OCI-LY1 (cell line): ENCODE measurements around the gene CDK11A.

Source experiments
- CTCF ChIP-seq: fragments of 200-600 bp; sonication (generic), shearing (Covaris generic); IDR thresholded peaks from 2 replicates; pipeline ENCODE4 v1.5.1; 2017; ENCODE audit warnings: mild to moderate bottlenecking, antibody characterized with exemption, low read length, moderate library complexity, mixed read lengths
- EZH2 ChIP-seq: fragments of 200-600 bp; sonication (generic), shearing (Covaris generic); IDR thresholded peaks from 2 replicates; pipeline ENCODE4 v1.8.0; 2017; ENCODE audit warnings: borderline replicate concordance, mixed run types, mild to moderate bottlenecking, antibody characterized with exemption, low read length, moderate library complexity, mixed read lengths

DNA sequence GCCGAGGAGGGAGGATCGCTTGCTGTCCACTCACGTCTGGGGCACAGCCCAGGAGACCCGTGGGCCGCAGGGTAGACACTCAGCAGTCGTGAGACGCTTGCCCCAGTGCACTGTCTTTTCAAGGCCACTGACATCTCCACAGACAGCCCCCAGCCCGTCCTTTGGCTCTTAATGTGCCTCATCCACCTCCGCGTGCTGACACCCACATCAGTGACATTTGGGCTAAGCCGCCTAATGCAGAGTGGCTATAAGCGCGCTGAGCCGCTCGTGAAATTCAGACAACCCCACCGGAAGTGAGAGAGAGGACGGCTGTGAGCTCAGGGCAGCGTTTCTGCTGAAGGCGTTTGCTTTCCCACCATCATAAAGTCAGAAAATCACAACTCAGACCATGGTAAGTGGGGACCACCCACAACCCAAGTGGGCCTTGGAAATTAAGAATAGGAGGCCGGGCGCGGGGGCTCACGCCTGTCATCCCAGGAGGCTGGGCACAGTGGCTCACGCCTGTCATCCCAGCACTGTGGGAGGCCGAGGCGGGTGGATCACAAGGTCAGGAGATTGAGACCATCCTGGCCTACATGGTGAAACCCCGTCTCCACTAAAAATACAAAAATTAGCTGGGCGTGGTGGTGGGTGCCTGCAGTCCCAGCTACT is 40.0 kb downstream of the CDK11A start:
- no peak for TF ChIP-seq CTCF
- no peak for TF ChIP-seq EZH2
